Measurements from ENCODE around the gene NPY2R.

The NPY2R gene

GRCh38 chr4:155208258-155209054 lies at the start of gene NPY2R:
Gene NPY2R (plus strand): TSS chr4:155208636. CDS start chr4:155213940, 5,304 bp downstream.
- DNase-seq (ENCODE audit: low read depth in 2 of 2) = no peak

GRCh38 chr4:155161357-155161756 lies 47.1 kb upstream of the NPY2R start:
- DNase-seq (ENCODE audit: low read depth in 2 of 2) = no peak

- DNase-seq (ENCODE audit: low read depth in 2 of 2) = no peak
Measured at GRCh38 chr4:155164718-155165117, 43.7 kb upstream of the NPY2R start.

- DNase-seq (ENCODE audit: low read depth in 2 of 2) = no peak
Measured at GRCh38 chr4:155170569-155170968, 37.9 kb upstream of the NPY2R start.

- no peak for DNase-seq (ENCODE audit: low read depth in 2 of 2)
Measured at GRCh38 chr4:155173371-155173770, 35.1 kb upstream of the NPY2R start.

GRCh38 chr4:155174668-155175067 lies 33.8 kb upstream of the NPY2R start:
- no peak for DNase-seq (ENCODE audit: low read depth in 2 of 2)

GRCh38 chr4:155179216-155179615 lies 29.2 kb upstream of the NPY2R start:
- DNase-seq (ENCODE audit: low read depth in 2 of 2) = no peak

- no peak for DNase-seq (ENCODE audit: low read depth in 2 of 2)
Measured at GRCh38 chr4:155186972-155187371, 21.5 kb upstream of the NPY2R start.

GRCh38 chr4:155187989-155188388 lies 20.4 kb upstream of the NPY2R start:
- no peak for DNase-seq (ENCODE audit: low read depth in 2 of 2)

GRCh38 chr4:155190099-155190498 lies 18.3 kb upstream of the NPY2R start:
- no peak for DNase-seq (ENCODE audit: low read depth in 2 of 2)

GRCh38 chr4:155197757-155198156 lies 10.7 kb upstream of the NPY2R start:
- DNase-seq (ENCODE audit: low read depth in 2 of 2) = no peak

GRCh38 chr4:155207534-155208257 lies 740 bp upstream of the NPY2R start:
- DNase-seq (ENCODE audit: low read depth in 2 of 2) = no peak

GRCh38 chr4:155220025-155220424 lies 11.6 kb downstream of the NPY2R start:
- no peak for DNase-seq (ENCODE audit: low read depth in 2 of 2)

GRCh38 chr4:155227131-155227530 lies 18.7 kb downstream of the NPY2R start:
- no peak for DNase-seq (ENCODE audit: low read depth in 2 of 2)

GRCh38 chr4:155228713-155229112 lies 20.3 kb downstream of the NPY2R start:
- DNase-seq (ENCODE audit: low read depth in 2 of 2) = no peak

- DNase-seq (ENCODE audit: low read depth in 2 of 2) = no peak
Measured at GRCh38 chr4:155232432-155232831, 24.0 kb downstream of the NPY2R start.

GRCh38 chr4:155234206-155234605 lies 25.8 kb downstream of the NPY2R start:
- no peak for DNase-seq (ENCODE audit: low read depth in 2 of 2)

- DNase-seq (ENCODE audit: low read depth in 2 of 2) = no peak
Measured at GRCh38 chr4:155237567-155237966, 29.1 kb downstream of the NPY2R start.

GRCh38 chr4:155241225-155241624 lies 32.8 kb downstream of the NPY2R start:
- no peak for DNase-seq (ENCODE audit: low read depth in 2 of 2)

- DNase-seq (ENCODE audit: low read depth in 2 of 2) = no peak
Measured at GRCh38 chr4:155241664-155242063, 33.2 kb downstream of the NPY2R start.

GRCh38 chr4:155245105-155245504 lies 36.7 kb downstream of the NPY2R start:
- DNase-seq (ENCODE audit: low read depth in 2 of 2) = no peak

GRCh38 chr4:155248002-155248896 lies 39.8 kb downstream of the NPY2R start:
- no peak for DNase-seq (ENCODE audit: low read depth in 2 of 2)
